ENCODE results near the gene MTCL1.

DNA sequence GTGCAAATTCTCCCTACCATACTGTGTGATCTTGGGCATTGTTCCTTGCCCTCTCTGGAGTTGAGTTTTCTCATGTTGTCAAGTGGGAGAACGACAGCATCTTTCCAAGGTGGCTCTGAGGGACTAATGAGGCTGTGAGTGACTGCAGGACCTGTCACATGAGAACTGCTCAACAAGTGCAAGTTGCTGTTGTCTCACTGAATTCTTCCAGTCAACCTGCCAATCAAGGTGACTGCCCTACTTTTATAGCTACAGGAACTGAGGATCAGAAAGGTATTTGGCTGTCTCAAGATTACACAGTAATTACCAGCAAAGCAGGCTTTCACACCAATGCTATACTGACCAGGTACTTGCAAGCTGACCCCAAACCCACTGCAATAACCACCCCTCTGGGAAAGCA, 137.6 kb downstream of the MTCL1 start:
- TF ChIP-seq ZNF274 (IDR thresholded peaks at IDR 0.05; ENCODE audit: low read depth, low read length) = no peak
- TF ChIP-seq SUZ12 (IDR thresholded peaks at IDR 0.05; ENCODE audit: extremely low read depth, insufficient read depth, insufficient read length) = no peak
- TF ChIP-seq YY1 (IDR thresholded peaks at IDR 0.05; ENCODE audit: insufficient read depth, insufficient read length) = no peak

Data from NT2/D1 (cell line).